GM21619 (cell line): ENCODE measurements around the gene GALNT13.

Source experiments
- ATAC-seq: cut with Tn5 transposase; IDR thresholded peaks from one replicate; pipeline ENCODE4 v1.9.1; 2021; ENCODE audit not compliant: unreplicated experiment

GALNT13 gene

DNA sequence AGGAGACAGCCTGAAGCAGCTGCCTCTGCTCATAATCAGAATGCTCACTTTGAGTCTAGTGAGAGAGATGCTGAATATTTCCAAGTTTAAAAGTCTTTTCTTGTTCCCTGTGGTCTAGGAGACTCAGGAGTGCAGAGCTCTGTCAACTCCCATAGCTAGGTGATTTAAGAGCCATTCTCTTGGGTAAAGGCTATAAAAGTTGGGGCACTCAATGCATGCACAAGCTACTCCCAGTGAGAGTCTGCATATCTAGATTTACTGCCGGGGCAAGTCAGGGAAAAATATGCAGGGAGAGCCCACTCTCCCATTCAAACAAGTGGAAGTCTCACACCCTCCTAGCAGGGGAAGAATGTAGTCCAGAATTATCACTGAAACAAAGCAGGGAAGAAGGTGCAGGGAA, 418.1 kb downstream of the GALNT13 start:
- no peak for ATAC-seq

DNA sequence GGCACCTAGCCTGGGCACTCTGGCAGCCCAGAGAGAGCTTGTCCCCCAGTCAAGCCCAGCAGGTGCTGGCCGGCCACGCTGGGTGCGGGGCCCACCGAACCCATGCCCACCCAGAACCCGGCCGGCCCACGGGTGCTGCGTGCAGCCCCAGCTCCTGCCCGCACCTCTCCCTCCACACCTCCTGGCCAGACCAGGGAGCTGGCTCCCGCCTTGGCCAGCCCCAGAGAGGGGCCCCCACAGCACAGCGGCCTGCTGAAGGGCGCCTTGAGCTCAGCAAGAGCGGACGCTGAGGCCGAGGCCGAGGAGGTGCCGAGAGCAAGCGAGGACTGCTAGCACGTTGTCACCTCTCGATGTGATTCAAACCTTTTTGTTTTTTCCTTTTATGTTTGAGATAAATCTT, 419.8 kb downstream of the GALNT13 start:
- no peak for ATAC-seq

DNA sequence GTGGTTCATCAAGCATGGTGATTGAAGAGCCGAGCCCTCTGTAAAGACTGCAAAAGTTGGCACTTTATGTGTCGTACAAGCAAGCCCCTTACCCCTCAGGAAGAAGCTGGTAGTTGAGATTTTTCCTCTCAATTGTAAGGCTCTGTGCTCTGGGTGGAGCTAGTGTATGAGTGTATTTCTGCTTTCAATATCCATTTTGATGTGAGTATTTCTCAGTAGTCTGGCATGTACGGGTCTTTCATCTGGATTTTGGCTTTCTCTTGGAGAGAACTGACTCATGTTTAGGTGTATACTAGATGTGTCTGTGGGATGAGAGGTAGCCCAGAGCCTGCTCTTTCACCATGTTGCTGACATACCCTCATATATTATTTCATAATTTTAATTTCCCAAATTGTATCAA, 420.2 kb downstream of the GALNT13 start:
- no peak for ATAC-seq

DNA sequence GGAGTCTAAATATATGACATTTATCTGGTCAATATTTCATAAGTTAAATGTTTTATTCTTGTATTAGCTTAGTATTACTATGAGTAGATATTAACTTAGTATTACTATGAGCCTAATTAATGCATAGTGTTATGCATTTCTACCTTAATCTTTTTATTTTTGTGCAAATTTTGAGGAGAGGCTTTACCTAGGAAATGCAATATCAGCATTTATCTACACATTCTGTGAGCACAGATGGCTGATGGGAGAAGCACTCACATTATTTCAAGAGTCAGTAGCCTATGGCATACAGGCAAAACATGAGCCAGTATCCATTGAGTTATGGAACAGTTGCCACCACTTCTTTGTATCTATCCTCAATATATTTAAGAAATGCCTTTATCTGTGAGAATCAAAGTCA, 422.1 kb downstream of the GALNT13 start:
- ATAC-seq, result no peak

DNA sequence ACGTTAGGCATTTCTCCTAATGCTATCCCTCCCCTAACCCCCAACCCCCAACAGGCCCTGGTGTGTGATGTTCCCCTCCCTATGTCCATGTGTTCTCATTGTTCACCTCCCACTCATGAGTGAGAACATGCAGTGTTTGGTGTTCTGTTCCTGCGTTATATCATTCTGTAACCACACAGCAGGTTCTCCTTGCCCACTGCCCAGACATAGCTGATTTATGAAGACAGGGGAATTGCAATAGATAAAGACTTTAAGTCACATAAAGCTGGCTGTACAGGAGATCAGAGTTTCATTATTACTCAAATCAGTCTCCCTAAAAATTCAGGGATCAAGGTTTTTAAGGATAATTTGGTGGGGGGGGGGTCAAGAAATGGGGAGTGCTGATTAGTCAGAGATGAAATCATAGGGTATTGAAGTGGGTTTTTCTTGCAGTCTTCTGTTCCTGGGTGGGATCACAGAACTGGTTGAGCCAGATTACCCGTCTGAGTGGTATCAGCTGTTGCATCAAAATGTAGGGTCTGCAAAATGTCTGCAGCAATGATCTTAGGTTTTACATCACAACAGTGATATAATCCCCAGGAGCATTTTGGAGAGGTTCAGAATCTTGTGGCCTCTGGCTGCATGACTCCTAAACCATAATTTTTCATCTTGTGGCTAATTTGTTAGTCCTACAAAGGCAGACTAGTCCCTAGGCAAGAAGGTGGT, 434.7 kb downstream of the GALNT13 start:
- no peak for ATAC-seq

DNA sequence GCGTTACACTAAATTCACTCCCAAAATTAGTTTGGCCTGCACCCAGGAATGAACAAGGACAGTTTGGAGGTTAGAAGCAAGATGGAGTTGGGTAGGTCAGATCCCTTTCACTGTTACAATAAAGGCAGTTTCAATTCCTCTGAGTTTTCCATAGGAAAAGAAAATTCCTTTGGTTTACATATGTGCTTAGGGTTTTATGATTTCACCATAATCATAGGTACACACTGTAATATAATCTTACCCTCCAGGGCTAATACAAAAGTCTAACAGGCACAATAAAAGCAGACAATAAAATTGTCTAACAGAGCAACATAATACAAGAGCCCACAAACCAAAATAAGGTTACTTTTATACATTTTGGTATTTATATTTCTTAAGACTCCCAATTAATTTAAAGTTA, 435.3 kb downstream of the GALNT13 start:
- ATAC-seq, result no peak

DNA sequence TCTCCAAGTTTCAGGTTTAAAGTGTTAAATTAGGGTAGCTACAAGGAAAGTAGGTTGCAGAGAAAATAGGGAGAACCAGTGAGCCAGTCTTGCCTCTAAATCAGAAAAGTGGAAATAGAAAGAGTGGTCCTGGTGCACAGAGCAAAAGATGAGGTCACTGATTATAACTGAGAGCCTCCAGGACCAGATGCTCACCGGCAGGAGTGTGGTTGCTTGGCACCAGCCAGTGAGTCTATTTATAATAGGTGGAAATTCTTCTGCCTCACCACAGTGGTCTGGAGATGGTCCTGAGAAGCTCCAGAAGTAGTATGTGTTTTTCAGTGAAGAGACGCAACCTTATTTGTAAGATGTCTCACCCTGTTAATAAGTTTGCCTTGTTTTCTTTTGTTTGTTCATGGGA, 452.9 kb downstream of the GALNT13 start:
- ATAC-seq, result no peak

DNA sequence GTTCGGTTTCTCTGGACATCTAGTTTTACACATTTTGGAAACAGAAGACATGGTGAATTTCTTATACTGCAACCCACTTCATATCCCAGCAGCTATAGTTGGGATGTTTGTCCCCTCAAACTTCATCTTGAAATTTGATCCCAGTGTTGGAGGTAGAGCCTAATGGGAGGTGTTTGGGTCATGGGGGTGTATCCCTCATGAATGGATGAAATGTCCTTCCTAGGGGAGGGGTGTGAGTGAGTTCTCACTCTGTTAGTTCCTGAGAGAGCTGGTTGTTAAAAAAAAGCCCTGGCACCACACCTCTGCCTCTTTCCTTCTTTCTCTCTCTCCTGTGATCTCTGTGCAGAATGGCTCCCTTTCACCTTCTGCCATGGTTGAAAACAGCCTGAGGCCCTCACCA, 457.8 kb downstream of the GALNT13 start:
- ATAC-seq, result no peak

DNA sequence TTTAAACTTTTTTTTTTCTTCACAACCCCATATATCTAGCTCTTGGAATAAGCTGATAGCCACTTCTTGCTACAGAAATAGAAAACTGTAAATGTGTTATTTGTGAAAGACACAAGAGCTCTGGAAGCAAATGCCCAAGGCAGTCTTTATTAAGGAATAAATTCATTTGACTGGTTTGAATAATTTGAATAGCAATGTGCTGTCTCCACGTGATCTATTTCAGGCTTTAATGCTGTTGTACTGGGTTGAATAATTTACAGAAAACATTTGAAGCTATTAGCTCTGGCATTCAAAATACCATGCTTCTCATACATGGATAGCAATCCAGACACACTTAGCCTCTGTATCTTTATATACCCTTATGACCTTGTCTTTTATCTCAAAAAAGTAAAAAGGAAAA, 460.1 kb downstream of the GALNT13 start:
- no peak for ATAC-seq

DNA sequence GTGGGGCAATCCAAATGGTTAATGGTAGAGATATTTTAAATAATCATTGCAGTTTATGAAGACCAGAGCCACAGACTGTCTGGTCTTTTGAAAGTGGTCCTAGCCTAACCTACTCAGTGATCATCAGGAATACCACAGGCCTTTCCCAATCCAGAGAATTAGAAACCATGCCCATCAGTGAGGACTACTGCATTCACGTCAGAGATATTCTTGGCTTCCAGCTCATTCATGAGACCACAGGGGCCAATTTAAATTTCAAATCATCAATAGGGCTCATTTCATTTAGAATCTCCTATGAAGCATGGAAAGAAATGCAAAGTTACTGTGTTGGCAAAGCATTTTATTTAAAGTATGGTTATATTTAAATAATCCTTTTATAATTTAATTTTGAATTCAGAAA, 464.5 kb downstream of the GALNT13 start:
- ATAC-seq, result no peak

DNA sequence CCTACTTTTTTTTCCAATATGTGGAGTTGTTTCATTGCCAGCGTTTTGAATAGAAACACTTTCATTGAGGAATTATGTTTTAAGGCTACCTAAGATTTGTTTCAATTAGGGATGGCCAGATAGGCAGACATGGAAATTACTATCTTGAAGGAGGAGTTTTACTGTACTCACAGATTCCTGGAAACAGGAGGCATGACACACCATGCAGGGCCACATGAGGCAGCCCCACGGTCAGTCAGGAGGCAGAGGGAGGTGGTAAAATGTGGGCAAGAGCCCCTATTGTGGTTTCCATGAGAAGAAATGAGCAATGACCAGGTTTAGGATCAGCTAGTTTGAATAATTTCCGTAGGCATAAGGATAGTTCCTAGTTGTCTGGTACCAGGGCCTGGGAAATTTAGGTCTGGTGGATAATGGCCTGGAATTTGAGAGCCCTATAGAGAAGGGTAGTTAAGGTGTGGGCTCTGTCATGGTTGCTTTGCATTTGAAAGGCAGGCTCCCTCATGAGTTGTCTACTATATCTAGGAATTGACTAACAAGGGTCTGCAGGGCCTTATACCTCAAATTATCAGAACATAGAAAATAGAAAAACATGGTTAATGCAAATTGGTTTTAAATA, 466.7 kb downstream of the GALNT13 start:
- no peak for ATAC-seq

DNA sequence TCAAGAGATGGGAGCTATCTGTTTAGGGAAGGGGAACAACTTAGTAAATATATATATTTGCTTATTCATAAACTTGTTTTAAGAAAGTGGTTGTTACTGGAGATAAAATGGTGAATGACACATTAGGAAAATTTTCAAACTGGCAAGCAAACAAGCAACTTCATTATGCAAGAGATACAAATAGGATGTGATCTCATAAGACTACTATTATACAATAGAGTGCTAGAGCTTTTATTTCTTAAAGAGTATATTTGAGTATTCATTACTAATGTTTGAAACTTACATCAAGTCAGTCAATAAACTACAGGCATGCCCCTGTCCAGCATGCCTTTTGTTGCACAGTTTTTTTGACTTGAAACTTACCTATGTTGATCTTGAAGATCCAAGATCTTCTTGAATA, 471.6 kb downstream of the GALNT13 start:
- no peak for ATAC-seq

DNA sequence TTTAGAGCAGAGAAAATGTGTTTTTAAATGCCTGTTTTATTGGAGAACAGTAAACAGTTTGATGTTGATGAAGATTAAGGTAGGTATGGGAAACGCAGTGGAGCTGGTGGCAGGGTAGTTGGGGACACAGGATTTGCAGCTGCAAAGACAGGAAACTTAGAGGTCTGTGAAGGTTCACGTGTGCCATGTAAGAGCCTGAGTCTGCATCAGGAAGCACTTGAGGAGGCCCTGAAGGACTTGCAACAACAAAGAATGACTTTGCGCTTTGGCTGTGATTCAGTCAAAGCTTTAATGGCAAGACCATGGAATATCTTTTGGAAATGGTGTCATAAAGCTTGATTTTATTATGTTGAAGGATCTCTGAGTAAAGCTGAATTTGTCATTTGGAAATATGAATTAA, 479.2 kb downstream of the GALNT13 start:
- no peak for ATAC-seq

DNA sequence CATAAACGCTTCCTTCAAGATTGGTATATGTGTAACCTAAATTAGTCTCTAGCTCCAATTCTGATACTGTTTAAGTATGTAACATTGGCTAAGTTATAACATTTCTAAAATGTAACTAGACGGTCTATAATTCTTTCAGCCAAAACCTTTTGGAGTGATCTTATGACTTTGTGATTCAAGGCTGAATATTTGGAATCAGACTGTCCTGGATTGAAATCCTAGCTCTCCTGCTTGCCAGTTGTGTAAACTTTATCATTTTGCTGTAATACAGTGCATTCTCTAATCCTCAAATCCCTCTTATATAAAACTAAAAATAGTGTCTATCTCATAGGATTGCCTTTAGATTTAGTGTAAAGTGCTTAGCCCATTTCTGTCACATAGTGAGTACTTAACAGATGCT, 489.6 kb downstream of the GALNT13 start:
- ATAC-seq, result no peak

DNA sequence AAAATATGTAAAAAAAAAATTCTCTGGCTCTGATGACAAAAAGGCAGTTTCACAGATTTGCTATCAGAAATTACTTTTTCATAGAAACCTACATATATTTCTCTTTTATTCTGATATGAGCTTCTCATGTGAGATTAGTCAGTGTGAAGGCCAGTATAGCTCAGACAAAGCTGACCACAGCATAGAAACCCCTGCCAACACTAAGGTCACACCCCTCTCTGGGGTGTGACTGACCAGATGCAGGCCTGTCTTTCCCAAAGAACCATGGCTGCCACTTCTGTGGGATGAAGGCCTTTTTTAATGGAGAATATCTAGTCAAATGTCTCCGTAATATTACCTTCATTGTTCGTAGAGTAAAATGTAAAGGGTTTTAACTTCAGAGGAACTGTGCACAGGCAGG, 496.4 kb downstream of the GALNT13 start:
- no peak for ATAC-seq

DNA sequence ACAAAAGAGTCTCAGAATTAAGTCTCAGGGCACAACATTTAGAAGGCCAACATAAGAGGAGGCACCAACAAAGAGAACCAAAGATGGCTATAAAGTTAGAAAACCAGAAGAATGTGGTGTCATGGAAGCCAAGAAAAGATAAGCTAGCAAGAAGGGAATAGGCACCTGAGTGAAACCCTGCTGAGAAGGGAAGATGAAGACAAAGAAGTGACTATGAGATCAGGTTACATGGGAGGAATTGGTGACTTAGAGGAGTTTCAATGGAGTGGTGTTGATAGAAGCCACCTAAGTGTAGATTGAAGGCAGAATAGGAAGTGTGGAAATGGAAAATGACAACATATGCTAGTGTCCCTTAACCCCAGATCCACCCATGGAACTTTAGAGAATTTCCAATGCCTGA, 499.2 kb downstream of the GALNT13 start:
- no peak for ATAC-seq

DNA sequence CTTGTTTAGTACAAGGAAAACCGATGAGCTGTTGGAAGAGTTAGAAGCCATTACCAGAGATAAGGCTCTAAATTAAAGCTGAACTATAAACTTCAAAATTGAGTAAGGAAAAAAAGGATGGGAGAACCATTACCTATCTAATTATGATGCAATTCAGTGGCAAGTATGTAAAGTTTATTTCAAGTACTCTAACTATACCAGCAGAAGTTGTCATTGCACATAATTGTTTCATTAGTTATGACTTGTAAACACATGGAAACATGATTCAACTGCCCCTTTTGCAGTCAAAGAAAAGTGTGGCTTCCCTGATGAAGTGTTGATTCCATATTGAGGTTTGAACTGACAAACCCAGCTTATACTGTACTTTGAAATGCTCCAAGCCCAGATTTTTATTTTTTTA, 502.7 kb downstream of the GALNT13 start:
- no peak for ATAC-seq

DNA sequence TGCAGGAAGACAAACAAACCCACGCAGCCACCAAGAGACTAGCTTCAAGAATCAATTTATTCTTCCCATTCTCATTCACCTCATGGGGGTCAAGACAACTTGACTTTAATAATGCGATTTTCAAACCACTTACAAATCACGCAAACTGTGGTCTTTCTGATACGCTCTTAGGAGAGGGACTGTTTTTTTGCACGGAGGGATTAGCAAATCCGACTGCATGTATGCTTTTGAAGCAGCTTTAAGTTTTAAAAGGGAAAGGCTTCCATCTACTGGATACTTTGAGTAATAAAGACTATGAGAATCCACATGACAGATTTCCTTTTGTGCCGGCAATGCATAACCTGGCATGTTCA, 503.8 kb downstream of the GALNT13 start:
- no peak for ATAC-seq

DNA sequence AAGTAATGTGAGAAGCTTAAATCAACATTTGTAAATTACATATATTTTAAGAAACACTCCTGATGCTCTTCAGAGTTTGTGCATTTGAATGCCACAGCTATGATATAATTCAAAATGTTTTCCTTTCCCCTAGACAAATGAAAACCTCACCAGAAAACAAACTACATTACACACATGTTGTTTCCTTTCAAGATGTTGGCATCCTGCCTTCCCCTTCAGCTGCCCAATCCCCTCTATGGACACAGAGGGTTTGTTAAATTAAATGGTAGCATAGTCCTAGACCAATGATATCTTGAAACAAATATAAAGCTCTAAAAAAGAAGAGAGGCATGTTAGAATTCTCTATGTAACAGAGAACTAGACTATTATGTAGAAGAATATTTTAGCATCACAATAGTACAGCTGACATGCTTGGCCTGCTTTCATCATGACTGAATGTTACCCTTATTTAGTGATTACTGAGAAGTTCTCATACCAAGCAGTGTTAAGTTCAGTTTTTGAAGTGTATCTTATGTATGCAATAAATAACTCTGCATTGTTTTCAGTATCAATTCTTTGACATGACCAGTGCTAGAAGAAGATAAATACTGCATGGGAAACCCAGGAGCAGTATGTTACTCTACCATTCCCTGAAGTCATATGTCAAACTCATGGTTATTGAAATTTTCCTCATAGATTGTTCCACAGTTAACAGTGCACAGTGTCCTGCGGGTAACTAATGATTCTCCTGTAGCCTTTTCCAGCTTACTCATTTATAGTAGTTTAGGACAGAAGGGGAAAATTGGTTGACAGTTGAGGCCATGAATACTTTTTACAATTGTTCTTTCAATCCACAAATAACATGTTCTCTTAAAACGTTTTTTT, 510.4 kb downstream of the GALNT13 start:
- no peak for ATAC-seq

DNA sequence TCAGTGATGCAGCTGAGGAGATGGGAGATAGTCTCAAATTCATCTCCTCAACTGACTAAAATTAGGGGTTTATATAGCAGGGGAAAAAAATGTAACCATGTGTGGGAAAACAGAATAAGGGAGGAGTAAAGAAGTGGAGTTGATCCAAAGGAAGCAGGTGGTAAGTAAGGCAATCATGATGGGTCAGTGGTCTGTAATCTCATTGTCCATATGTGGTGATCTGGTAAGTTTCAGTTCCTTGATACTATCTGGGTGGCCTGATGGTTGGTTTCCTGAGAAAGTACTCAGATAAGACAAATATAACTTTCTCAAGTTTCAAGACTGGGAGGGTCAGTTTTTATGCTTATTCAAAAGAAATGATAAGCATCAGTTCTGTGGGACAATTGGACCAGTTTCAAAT, 514.5 kb downstream of the GALNT13 start:
- no peak for ATAC-seq

DNA sequence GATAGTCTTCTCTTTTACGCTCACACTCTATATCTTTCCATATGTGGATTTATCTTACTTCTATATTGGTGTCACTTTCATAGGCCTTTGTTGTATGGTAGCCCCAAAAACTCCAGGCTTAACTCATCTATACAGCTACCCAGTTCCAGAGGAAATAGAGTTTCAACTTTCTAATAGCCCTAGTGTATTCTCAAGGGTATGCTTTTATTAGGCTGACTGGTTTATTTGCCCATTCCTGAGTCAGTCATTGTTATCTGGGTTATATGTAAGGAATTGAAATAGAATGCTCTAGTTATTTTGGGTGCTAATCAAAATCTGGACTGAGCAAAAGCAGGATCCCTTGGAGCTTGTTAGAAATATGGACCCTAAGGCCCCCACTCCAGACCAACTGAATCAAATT, 519.3 kb downstream of the GALNT13 start:
- no peak for ATAC-seq

DNA sequence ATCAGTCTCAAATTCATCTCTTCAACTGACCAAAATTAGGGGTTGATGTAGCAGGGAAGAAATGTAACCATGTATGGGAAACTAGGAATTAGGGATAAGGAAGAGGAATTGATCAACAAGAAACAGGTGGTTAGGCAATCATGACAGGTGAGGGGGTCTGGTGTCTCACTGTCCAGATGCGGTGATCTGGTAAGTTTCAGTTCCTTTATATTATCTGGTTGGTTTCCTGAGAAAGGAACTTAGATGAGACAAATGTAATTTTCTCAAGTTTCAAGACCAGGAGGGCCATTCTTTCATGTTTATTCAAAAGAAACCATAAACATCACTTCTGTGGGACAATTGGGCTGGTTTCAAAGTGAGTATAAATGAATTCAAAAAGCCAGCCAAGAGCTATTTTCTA, 520.5 kb downstream of the GALNT13 start:
- ATAC-seq, result peak; percentile 89
